ENCODE measurements around the gene TCF7L2.

TCF7L2 gene

DNA sequence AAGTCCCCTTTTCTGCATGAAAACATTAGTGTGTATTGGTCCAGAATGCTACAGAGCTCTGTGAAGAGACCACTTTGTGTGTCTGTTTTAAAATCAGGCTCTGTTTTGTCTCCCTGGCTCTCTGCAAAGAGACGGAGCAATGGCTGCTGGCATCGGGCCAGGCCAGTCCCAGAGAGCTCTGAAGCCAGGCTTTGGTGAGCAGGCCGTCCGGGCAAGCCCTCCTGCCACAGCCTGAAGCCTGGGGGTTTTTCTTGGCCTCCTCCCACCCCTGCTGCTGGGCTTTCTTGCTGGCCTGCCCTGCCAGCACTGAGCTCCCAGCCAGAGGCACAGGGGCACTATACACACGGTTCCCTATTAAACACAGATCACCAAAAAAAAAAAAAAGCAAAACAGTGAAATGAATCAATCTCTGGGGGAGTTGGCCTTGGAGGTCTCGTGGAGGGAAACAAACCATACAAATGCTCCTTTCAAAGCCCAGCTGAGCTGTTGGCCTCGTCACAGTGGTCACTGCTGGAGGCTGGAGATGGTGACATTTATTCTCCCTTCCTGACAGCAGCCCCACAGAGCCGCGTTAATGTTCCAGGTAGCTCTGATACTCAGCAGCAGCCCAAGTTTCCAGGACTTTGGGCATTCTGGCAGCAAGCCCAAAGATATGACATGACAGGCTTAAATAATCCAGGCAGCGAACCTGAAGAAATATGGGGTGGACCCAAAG is 237.2 kb downstream of the TCF7L2 start:
- peak; percentile 80 for DNase-seq

DNA sequence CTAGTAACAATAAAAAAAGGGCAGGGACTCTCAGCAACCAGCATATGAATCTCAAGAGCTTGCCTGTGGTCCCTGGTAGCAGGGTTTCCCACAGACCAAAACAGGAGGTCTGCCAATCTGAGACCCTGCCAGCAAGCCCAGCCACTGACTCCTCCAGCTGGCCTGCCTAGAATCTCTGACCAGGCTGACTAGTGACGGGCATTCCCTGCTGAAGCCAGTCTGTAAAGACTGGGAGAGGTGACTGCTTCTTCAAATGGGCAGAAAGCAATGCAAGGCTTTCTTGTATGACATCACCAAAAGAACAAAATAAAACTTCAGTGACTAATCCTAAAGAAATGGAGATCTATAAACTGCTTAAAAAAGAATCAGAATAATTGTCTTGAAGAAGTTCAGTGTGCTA is 249.4 kb downstream of the TCF7L2 start:
- no peak for DNase-seq

DNA sequence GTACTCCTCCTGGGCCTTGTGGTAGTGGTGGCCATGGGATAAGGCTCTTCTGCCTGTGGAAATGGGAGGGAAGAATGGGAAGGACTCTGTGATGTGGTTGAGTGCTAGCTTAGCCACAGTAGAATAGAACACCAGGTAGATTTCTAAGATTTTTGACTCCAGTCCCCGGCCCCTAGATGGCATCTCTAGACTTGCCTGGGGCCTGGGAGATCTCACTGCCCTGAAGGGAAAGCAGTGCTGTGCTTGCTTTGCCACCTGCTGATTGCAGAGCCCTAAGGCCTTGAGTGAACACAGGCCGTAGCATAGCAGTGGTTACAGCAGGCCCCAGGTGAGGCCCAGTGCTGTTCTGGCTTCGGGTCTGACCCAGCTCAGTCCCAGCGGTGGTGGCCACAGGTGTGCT is 252.0 kb downstream of the TCF7L2 start:
- DNase-seq, result no peak

DNA sequence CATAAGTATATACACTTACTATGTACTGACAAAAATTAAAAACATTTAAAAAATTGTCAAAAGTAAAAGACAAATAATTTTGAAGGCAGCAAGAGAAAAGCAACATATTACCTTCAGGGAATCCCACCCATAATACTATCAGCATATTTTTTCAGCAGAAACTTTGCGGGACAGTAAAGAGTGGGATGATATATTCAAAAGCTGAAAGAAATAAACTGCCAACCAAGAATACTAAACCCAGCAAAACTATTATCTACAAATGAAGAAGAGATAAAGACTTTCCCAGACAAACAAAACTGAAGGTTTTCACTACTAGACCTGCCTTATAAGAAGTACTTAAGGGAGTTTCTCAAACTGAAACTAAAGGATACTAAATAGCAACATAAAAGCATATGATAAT is 257.9 kb downstream of the TCF7L2 start:
- DNase-seq, result no peak

DNA sequence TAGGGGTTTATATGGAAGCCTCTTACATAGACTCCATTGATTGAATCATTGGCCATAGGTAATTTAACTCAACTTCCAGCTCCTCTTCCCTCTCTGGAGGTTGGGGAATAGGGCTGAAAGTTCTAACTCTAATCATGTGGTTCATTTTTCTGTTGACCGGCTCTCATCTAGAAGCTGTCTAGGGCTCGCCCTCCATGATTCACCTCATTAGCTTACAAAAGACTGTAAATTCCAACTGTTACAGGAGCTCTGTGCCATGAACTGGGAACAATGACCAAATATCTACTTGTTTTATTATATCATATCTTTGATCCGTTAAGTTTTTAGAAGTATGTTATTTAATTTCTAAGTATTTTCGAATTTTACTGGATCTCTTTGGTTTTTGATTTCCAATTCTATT is 263.0 kb downstream of the TCF7L2 start:
- no peak for DNase-seq

DNA sequence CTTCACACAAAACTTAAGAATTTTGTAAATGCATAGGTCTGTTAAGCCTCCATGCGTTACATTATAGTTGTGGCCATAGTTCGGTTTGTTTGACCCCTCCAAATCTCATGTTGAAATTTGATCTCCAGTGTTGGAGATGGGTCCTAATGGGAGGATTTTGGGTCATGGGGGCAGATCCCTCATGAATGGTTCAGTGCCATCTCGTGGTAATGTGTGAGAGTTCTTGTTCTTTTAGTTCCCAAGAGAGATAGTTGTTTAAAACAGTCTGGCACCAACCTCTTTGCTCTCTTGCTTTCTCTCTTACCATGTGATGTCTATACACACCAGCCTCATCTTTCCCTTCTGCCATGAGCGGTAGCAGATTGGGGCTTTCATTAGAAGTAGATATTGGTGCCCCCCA is 264.3 kb downstream of the TCF7L2 start:
- no peak for DNase-seq

DNA sequence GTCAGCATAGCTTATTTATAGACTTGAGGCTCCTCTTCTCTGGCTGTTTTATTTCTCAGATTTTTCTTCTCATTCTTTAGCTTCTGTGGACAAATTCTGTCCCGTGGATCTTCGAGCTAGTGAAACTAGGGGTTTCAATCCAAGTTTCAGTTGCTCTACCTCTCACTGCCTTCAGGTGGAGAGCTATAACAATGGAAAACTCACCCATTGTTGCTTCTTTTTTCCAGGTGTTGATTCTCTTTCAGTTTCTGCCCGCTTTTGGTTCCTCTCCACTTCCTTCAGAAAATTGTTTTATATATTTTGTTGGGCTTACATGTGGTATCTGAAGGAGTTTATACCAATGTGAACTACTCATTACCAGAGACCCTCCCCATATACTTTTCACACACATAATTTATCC is 266.1 kb downstream of the TCF7L2 start:
- DNase-seq, result no peak
